ENCODE measurements around the gene LRRC70. TPM values are rescaled to one million over a fixed set of nuclear protein-coding genes. Genes with fewer than 3 reads are reported as not detected.

Gene LRRC70
- total and polyA plus RNA-seq, 2 experiments from 2014 or later: 1.2 to 3.0 TPM

DNA sequence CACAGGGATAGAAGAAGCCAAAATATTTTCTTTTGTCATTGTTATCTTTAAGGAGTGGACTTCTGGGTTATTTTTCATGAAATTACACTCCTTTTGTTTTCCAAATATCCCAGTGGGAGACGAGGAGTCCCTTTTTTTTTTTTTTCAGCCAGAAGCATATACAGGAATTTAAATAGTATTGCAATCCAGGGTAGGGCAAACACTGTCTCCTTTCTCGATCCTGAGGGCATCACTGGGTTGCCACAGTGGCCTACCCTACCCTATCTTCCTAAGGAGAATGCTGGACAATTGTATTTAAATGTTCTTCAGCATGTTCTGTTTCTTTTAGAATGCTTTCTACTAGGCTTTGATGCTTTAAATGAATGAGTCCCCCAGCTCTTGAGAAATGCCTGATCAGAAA lies 47.9 kb downstream of the LRRC70 start:
- Histone ChIP-seq H3K9me2 (replicated peaks; ENCODE audit: insufficient read depth) (no peaks in the 10 kb centered on the region), H3K9me3 (ENCODE audit: low read depth) (no peaks in the 10 kb centered on the region), H3K36me3 (replicated peaks; ENCODE audit: insufficient read depth, low read depth) (peaks cover 3% of the 10 kb centered on the region), H3K27ac (no peak overlapping the region), H3K27me3 (no peaks in the 10 kb centered on the region), H3K4me3 (no peak overlapping the region), H3K79me2 (no peaks in the 10 kb centered on the region), H2AFZ (no peak overlapping the region), H4K20me1 (ENCODE audit: insufficient read depth, poor library complexity, severe bottlenecking) (no peaks in the 10 kb centered on the region), H3K4me2 (no peak overlapping the region), H3K4me1 (ENCODE audit: insufficient read depth) (no peaks in the 10 kb centered on the region)
- TF ChIP-seq, protein P1, sequence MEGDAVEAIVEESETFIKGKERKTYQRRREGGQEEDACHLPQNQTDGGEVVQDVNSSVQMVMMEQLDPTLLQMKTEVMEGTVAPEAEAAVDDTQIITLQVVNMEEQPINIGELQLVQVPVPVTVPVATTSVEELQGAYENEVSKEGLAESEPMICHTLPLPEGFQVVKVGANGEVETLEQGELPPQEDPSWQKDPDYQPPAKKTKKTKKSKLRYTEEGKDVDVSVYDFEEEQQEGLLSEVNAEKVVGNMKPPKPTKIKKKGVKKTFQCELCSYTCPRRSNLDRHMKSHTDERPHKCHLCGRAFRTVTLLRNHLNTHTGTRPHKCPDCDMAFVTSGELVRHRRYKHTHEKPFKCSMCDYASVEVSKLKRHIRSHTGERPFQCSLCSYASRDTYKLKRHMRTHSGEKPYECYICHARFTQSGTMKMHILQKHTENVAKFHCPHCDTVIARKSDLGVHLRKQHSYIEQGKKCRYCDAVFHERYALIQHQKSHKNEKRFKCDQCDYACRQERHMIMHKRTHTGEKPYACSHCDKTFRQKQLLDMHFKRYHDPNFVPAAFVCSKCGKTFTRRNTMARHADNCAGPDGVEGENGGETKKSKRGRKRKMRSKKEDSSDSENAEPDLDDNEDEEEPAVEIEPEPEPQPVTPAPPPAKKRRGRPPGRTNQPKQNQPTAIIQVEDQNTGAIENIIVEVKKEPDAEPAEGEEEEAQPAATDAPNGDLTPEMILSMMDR (IDR thresholded peaks at IDR 0.05; ENCODE audit: poor library complexity): no peak
- TF ChIP-seq EZH2 (IDR thresholded peaks at IDR 0.05; ENCODE audit: borderline replicate concordance) (no peak), EZH2phosphoT487 (IDR thresholded peaks at IDR 0.05; ENCODE audit: low read depth, severe bottlenecking, unreplicated experiment) (no peak)
- 83% methylated on average over 2 of the region's 2 CpGs for WGBS (ENCODE audit: low lambda C conversion rate, missing lambda C conversion rate)
- DNase-seq (ENCODE audit: low spot score): no peak

DNA sequence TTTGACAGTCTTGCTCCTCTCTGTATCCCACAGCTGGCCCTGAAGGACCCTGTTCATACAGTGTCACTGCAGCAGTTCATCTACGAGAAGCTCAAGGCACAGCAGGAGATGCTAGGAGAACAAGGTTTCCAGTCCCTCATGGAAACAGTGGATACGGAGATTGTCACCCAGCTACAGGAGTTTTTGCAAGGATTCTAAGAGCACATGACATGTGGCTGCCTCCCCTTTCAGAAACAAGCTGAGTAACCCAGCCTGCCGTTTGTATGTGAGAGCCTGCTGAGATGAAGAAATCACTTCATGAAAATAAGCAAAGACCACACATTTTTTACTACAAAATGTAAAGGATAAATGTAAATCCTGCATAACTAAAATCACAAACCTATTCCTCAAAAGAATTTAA lies 48.5 kb downstream of the LRRC70 start:
- Histone ChIP-seq H3K36me3 (replicated peaks; ENCODE audit: insufficient read depth, low read depth) (peaks cover 3% of the 10 kb centered on the region), H2AFZ (no peak overlapping the region), H3K9me2 (replicated peaks; ENCODE audit: insufficient read depth) (no peaks in the 10 kb centered on the region), H3K27ac (no peak overlapping the region), H3K9me3 (ENCODE audit: low read depth) (no peaks in the 10 kb centered on the region), H4K20me1 (ENCODE audit: insufficient read depth, poor library complexity, severe bottlenecking) (no peaks in the 10 kb centered on the region), H3K4me3 (no peak overlapping the region), H3K4me2 (no peak overlapping the region), H3K79me2 (no peaks in the 10 kb centered on the region), H3K27me3 (no peaks in the 10 kb centered on the region), H3K4me1 (ENCODE audit: insufficient read depth) (no peaks in the 10 kb centered on the region)
- DNase-seq (ENCODE audit: low spot score): no peak
- TF ChIP-seq EZH2phosphoT487 (IDR thresholded peaks at IDR 0.05; ENCODE audit: low read depth, severe bottlenecking, unreplicated experiment): no peak
- TF ChIP-seq, protein P1 (IDR thresholded peaks at IDR 0.05; ENCODE audit: poor library complexity): no peak
- TF ChIP-seq EZH2 (IDR thresholded peaks at IDR 0.05; ENCODE audit: borderline replicate concordance): no peak
- WGBS (ENCODE audit: low lambda C conversion rate, missing lambda C conversion rate): 81% methylated on average over 3 of the region's 3 CpGs

DNA sequence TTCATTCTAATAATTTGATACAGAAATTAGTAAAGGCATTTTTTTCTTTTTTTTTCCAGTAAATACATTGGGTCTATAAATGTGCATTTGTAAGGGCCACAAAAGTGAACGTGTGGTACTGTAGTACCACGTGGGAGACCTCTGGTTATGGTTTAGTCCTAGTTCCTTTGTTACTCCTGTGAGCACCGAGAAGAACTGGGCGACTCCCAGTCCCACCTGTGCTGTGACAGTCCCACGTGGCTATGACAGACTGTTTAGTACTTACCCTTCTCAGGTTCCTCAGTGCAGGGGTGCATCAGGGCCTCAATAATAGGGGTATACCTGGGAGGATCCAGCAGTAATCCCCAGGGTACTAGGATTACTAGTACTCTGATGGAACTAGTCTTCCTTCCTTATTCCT lies 49.3 kb downstream of the LRRC70 start:
- DNase-seq (ENCODE audit: low spot score): no peak
- H3K4me2 ChIP-seq: no peak overlapping the region
- WGBS (ENCODE audit: low lambda C conversion rate, missing lambda C conversion rate): 94% methylated on average over 5 of the region's 5 CpGs
- H3K36me3 ChIP-seq (replicated peaks; ENCODE audit: insufficient read depth, low read depth): peaks cover 3% of the 10 kb centered on the region
- H2AFZ ChIP-seq: no peak overlapping the region
- H3K9me3 ChIP-seq (ENCODE audit: low read depth): no peaks in the 10 kb centered on the region
- no peaks in the 10 kb centered on the region for H3K79me2 ChIP-seq
- no peaks in the 10 kb centered on the region for H4K20me1 ChIP-seq (ENCODE audit: insufficient read depth, poor library complexity, severe bottlenecking)
- H3K4me1 ChIP-seq (ENCODE audit: insufficient read depth): no peaks in the 10 kb centered on the region
- H3K27ac ChIP-seq: no peak overlapping the region
- TF ChIP-seq, protein P1 (IDR thresholded peaks at IDR 0.05; ENCODE audit: poor library complexity): no peak
- TF ChIP-seq EZH2 (IDR thresholded peaks at IDR 0.05; ENCODE audit: borderline replicate concordance) (no peak), EZH2phosphoT487 (IDR thresholded peaks at IDR 0.05; ENCODE audit: low read depth, severe bottlenecking, unreplicated experiment) (no peak)
- H3K4me3 ChIP-seq: no peak overlapping the region
- no peaks in the 10 kb centered on the region for H3K9me2 ChIP-seq (replicated peaks; ENCODE audit: insufficient read depth)
- no peaks in the 10 kb centered on the region for H3K27me3 ChIP-seq

Other genes starting within 250 kb of the LRRC70 start
- gene DIMT1, start 174.9 kb upstream of the LRRC70 start, total RNA-seq: 23.5 and 25.4 TPM in 2 replicates
- gene DIMT1, start 174.9 kb upstream of the LRRC70 start, polyA plus RNA-seq: 25.7 and 30.9 TPM in 2 replicates
- 18.3 and 24.2 TPM in 2 replicates for gene IPO11, start 166.1 kb upstream of the LRRC70 start, total RNA-seq
- 7.1 and 10.3 TPM in 2 replicates for gene IPO11, start 166.1 kb upstream of the LRRC70 start, polyA plus RNA-seq